HG03103 (cell line): ENCODE measurements around the gene CCDC201.

ENCODE experiments used
- ATAC-seq: cut with Tn5 transposase; IDR thresholded peaks from one replicate; pipeline ENCODE4 v1.9.1; 2021; ENCODE audit warnings: low read depth; ENCODE audit not compliant: unreplicated experiment

Gene CCDC201

DNA sequence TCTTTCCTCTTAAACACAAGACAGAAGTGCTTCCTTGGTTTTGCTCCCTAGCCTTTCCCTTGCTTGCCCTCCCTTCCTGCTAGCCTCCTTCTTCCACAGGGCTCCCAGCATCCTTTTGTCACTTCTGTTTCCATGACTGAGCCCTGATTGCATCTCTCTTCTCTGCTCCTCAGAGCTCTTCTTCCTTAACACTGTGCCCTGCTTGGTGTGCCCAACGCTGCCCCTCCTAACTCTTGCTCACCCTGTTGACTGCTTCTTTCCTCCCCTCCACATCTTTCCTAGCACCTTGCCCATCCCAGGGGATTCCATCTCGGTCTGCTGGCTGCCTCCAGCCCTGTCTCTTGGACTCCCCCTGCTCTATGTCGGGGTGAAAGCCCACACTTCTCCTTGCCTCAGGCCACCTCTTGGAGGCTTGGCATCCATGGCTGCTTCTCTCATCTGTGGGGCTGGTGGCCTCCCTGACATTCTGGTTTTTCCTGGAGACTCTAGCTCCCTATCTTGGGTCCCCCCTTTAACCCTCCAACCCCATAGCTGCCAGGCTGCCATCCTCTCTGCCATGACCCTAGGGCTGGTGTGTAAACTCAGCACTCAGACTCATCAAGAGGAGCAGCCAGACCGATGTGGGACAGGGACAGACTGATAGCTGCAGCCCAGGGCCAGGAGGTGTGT lies 21.2 kb upstream of the CCDC201 start:
- no peak for ATAC-seq

DNA sequence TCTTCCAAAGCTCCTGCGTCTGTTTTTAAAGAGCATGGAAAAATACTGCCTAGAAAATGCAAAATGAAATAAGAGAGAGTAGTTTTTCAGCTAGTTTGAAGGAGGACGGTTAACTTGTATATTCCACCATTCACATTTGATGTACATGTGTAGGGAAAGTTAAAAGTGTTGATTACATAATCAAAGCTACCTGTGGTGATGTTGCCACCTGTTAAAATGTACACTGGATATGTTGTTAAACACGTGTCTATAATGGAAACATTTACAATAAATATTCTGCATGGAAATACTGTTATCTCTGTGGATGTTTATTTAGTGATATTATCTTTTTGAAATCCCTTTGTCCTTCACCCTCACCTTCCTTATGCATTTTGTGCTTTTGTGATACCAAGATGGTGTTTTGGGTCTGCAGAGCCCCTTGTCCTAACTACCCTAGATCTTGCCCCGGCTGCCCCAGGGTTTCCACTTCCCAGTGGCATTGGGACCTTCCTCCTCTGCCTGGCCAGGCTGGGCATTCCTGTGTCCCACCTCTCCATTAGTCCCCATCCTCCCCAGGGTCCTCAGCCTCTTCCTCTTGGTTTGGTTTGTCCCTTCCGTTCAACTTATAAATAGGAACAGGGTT lies 20.6 kb upstream of the CCDC201 start:
- no peak for ATAC-seq

DNA sequence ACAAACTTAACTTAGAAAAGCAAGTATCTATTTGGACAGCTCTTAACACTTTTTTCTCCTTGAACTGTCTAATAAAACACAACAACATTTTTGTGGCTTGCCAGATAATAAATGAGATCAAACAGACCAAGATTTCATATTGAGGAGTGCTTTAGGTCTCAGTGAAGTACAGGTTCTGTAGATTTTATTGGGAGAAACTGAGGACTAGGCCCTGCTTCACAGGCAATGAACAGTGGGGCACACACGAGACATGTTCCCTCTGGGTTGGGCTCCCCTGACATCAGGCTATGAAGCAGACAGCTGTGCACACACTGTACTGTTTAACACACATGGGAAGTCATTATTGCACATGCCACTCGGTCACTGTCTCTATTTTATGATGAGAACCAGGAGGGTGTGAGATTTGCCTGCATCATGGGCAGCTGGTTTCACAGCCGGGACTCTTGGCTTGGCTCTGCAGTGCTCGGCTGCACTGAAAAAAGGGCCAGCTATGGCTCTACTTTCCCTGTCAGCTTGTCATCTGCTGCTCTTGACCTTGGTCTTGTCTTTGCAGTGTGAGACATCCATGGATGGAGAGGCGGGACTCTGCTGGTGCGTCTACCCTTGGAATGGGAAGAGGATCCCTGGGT lies 19.6 kb upstream of the CCDC201 start:
- no peak for ATAC-seq

DNA sequence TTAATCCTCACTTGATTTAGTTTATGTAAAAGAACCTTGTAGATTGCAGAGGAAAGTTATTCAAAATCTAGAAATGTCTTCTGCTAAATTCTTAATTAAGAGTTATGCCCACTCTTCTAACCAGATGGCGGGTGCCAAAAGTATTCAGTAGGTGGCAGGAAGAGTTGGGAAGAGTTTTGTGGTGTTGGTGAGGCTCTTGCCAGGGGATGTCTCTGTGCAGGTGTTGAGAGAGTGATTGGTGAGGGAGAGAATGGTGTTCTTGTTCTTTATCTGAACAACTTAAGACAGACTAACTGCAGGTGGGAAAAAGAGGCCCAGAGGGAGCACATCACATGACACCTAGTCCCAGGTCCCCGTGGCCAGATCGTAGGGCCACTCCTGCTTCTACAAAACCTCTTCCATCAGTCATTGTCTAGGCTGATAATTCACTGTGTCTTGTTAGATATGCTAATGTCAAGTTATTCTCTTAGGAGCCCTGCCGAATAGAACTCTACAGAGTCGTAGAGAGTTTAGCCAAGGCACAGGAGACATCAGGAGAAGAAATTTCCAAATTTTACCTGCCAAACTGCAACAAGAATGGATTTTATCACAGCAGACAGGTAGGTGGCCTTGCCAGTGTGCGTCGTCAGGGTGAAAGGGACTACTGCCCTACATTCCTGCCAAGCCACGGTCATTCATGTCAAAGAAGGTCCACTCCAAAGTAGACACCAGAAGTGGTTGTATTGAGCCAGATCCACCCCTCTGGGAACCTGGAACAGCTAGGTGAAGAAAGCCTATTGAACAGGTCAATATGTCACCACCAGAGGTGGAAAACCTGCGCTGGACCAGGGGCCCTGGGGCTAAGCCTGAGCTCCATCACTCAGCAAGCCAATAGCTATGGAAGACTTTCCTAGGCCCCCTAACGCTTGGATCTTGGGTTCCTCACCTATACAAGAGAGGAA lies 18.9 kb upstream of the CCDC201 start:
- no peak for ATAC-seq

DNA sequence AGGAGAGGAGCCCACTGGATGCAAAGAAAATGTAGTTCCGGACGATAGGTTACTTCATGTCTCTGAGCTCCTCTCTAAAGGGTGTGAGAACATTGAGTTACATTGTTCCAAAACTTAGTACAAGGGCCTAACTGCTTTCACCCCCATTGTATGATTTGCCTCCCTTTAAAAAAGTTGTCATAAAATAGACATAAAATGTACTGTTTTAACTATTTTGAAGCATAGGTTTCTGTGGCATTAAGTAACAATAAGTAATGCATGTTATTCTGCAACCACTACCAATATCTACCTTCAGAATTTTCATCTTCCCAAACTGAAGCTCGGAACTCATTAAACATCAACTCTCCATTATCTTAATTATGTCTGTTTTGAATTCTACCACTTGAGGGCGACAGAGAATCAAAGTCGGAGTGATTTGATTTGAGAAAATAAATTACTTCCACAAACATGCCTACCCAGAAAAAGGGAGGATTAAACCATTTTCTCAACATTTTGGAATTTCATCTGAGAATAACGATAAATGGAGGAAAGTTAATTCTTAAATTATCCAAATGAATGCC lies 18.1 kb upstream of the CCDC201 start:
- no peak for ATAC-seq

DNA sequence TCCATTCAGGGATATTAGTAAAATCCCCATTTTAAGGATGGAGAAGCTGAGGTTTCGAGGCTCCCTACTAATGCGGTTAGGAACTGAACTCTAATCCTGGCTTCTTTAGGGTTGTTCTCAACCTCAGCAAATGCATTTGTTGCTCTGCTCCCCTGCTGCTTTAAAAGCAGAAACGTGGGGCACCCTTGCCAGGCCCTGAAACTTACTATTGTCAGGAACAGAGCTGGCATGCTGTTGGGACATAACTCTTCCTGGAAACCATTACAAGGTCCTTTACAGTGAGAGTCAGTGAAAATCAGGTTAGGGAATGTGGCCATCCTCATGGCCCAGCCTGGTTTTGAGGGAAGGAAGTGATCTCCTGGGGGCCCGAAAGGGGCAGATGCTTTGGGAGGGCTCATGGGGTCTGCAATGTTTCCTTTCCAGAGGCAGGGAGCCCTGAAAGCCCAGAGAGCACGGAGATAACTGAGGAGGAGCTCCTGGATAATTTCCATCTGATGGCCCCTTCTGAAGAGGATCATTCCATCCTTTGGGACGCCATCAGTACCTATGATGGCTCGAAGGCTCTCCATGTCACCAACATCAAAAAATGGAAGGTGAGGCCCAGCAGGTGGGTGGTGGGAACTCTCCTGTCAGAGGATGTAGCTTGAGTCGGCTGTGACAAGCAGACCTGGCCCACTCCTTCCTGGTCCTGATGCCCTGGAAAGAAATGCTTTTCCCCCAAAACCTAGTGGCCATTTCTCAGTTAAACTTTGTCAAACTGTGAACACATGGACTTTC lies 17.4 kb upstream of the CCDC201 start:
- ATAC-seq: no peak

DNA sequence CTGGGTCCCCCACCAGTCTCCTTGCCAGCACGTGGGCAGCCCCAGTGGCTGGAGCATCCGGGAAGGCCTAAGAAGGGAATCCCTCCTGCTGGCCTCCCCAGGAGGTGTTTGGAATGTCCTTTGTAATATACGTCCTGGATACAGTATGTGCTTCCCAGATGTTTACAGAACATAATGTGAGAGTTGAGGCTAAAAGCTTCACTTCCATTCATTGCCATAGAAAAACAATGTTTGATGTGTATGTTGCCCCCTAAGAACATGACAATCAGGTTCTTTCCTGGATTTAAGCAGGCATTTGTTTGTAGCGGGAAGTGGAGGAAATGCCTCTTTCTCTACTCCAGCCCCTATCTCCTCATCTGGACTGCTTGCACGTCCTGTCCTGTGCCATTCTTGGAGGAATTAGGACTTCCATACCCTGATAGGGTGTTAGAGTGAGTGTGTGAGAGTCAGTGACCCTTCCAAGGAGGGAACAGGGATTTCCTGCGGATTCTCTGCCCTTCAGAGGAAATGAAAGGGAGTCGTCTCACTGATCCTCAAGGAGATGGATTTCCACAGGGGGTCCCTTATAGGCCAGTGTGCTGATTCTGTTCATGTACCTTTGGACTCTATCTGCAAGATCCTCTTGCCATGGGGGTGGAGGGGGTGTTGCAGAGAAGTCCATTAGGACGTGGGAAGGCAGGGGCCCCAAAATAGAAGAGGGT lies 16.6 kb upstream of the CCDC201 start:
- no peak for ATAC-seq

DNA sequence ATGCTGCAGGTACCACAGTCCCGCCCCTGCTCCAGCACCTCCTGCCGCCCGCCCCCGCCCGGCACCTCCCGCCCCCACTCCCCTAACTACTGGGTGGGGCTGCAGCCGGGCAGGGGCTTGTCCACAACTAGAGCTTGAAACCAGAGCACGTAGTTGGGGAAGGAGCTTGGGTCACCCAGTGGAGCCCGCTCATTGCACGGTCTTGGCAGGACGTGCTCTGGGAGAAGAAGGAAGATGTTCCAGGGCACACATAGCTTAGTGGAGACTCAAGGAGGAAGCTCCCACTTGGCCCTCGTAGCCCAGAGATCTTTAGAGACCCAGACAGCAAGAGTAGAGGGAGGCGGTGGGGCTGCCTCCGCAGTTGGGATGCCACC lies 16.1 kb upstream of the CCDC201 start:
- ATAC-seq: no peak

DNA sequence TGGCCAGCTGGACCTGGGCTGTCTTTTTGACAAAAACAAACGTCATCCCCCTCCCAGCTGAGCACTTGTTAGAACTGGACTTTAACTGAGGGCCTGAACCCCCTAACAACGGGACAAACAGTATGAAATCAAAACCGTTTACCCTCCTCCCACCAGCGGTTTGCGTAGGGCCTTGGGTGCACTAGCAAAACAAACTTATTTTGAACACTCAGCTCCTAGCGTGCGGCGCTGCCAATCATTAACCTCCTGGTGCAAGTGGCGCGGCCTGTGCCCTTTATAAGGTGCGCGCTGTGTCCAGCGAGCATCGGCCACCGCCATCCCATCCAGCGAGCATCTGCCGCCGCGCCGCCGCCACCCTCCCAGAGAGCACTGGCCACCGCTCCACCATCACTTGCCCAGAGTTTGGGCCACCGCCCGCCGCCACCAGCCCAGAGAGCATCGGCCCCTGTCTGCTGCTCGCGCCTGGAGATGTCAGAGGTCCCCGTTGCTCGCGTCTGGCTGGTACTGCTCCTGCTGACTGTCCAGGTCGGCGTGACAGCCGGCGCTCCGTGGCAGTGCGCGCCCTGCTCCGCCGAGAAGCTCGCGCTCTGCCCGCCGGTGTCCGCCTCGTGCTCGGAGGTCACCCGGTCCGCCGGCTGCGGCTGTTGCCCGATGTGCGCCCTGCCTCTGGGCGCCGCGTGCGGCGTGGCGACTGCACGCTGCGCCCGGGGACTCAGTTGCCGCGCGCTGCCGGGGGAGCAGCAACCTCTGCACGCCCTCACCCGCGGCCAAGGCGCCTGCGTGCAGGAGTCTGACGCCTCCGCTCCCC lies 15.5 kb upstream of the CCDC201 start, which contains the start of gene IGFBP1:
Gene IGFBP1, plus strand, starts transcription at position 304 of the 808 bp plus-strand sequence. Its CDS starts 165 bp downstream, at position 469.
- ATAC-seq: no peak

DNA sequence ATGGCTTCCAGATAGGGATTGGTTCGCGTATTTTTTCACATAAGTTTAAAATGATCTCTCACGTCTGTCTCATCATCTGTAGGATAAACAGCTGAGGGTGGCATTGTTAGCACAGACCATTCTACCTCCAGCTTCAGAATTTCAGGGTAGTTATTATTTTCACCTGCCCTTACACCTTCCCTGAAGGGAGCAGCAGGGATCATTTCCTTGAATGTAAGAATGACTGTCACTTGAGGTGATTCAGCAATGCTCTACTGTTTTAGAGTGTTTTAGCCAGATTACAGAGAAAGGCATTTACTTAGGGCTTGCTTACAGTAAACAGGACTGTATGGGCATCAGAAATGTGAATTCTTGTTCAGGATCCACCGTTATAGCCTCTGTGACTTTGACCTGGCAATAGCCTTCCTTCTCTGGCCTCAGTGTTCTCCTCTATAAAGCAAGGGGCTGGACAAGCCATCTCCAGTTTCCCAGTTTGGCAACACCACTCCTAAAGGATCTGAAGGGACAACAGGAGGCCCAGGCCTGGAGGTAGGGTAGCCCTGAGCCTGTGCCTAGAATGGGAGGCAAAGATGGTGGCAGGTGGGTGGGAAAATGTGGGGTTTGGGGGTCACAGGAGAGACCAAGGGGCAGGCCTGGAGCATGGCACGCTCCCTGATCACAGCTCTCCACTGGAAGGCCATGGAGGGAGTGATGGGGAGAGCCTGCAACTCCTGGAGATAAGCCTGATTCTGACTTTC lies 14.2 kb upstream of the CCDC201 start:
- no peak for ATAC-seq

DNA sequence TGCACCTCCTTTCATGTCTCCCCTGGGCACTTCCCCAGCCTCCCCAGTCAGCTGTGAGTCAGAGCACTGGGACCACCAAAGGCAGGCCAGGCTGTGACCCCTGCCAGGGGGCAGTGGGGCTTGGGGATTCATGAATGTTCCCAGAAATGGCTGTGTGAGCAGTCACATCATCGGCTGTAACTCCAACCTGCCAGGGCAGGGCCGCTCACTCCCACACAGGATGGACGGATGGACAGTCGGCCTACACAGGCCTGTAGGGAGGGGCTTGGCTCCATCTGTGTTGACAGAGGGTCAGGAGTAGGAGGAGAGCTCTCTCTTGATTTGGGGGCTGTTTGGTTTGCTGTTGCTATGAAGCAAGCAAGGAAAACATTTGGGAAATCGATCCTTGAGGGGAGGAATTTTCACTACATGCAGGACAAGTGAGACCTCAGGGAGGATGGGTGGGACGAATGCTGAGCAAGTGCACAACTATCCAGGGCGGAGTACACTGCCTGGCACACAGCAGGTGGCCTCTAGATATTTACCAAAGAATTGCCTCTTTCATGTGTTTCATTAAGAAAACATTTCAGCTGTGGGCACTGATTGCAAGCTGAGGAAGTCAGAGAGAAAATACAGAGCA lies 12.5 kb upstream of the CCDC201 start:
- ATAC-seq: no peak

DNA sequence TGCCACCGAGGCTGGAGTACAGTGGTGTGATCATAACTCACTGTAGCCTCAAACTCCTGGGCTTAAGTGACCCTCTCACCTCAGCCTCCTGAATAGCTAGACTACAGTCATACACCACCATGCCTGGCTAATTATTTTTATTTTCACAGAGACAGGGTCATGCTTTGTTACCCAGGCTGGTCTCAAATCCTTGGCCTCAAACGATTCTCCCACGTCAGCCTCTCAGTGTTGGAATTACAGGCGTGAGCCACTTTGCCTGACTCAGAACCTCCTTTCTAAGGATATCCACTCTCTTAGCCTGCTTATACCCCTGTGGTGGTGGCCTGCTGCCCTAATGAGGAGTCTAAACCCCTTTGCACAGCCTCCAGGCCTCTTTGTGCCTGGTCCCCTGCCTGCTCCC lies 11.3 kb upstream of the CCDC201 start:
- ATAC-seq: no peak

DNA sequence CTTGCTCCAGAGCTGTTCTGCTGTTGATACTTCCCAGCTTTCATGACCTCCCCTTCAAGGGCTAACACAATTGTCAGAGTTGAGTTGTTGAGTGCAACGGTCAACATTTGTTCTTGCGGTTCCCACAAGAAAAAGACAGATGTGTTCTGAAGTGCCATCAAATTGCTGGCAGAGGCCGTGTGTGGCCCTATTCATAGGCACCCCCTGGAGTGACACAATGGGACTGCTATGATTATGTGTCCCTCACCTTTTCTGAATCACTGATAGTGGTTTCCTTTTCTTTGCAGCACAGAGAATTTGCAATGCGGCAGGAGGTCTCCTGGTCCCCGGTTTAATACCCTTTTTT lies 9.6 kb upstream of the CCDC201 start:
- ATAC-seq: no peak

DNA sequence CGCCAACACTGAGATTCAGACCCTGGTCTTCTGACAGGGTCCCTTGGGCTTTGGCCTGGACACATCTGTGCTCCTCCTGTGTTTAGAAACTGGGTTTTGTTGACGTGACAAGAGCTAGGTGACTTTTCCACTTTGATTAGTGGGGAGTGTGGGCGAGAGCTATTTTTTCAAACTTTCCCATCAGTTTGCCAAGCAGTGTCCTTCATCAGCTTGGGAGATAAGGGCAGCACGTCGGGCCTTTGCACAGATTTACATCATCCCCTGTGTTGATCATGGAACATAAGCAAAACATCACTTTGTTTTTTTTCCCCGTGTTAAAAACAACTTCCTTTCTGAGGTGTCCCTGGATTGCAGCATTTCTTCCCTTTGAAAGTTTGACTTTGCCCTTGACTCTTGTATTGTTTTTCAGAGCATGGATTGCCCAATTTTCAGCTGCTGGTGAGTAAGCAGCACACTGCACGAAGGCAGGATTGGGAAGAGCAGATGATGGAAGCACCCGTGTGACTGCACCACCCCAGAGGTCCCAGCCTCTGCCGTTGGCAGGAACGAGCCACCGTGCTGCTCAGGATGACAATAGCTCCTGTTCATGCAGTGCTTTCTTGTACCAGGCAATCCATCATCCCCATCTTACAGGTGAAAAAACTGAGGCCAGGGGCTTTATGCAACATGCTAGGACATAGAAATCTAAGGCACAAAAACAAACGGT lies 9.0 kb upstream of the CCDC201 start:
- no peak for ATAC-seq

DNA sequence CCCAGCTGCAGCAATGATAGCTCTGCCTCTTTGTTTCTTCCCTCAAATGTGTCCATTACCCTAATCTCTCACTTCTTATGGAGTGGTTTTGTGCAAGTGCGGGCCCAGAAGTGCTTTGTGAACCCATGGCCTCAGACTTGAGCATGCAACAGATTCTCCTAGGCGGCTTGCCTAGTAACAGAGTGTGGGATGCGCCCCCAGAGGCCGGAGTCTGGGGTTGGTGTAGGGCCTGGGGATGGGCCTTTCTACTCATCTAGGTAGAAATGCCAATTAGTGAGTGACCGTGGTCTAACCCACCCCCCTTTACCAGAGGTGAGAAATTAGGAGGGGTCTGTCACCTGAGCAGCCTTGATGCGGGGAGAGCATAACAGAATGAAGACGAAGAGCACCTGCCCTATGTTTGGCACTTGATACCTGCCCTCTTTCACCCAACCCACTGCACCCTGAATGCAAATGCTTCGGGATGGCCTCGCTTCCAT lies 8.4 kb upstream of the CCDC201 start:
- ATAC-seq: no peak

DNA sequence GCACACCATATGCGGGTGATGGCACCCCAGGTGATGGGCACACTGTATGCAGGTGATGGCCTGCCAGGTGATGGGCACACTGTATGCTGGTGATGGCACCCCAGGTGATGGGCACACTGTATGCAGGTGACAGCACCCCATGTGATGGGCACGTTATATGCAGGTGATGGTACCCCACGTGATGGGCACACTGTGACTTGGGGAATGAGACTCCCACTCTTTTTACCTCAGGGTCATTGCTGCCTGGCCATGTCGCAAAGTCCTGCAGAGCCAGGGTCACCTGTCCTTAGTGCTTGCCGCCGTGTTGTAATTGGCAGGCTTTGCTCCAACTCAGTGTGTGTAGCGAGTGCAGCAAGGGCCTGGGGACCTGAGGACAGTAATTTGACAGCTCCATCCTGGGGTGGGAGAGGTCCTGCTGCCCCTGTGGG lies 7.6 kb upstream of the CCDC201 start:
- no peak for ATAC-seq
